ENCODE measurements around the gene SH3RF3.

SH3RF3 gene

GRCh38 chr2:109089602-109090300 lies 39.3 kb upstream of the SH3RF3 start:
- Histone ChIP-seq H2AFZ (no peak overlapping the region), H3K27me3 (ENCODE audit: control insufficient read depth, insufficient read depth, low read length) (no peaks in the 10 kb centered on the region), H3K27ac (no peak overlapping the region), H3K36me3 (ENCODE audit: control insufficient read depth, insufficient read depth, low read length) (no peaks in the 10 kb centered on the region), H3K79me2 (no peaks in the 10 kb centered on the region), H3K4me1 (no peaks in the 10 kb centered on the region), H3K4me2 (ENCODE audit: low read length) (no peak overlapping the region), H3K9me3 (ENCODE audit: control insufficient read depth, low read length) (no peaks in the 10 kb centered on the region), H3K4me3 (ENCODE audit: low read depth, low read length) (no peak overlapping the region), H3K9ac (no peak overlapping the region)
- TF ChIP-seq CTCF (IDR thresholded peaks at IDR 0.05) = no peak

GRCh38 chr2:109091526-109091925 lies 37.5 kb upstream of the SH3RF3 start:
- H3K36me3 ChIP-seq (ENCODE audit: control insufficient read depth, insufficient read depth, low read length) = no peaks in the 10 kb centered on the region
- no peak overlapping the region for H3K27ac ChIP-seq
- H3K9ac ChIP-seq = no peak overlapping the region
- H3K9me3 ChIP-seq (ENCODE audit: control insufficient read depth, low read length) = no peaks in the 10 kb centered on the region
- H3K4me1 ChIP-seq = no peaks in the 10 kb centered on the region
- no peaks in the 10 kb centered on the region for H3K79me2 ChIP-seq
- H3K4me2 ChIP-seq (ENCODE audit: low read length) = no peak overlapping the region
- no peak for TF ChIP-seq CTCF (IDR thresholded peaks at IDR 0.05)
- H3K27me3 ChIP-seq (ENCODE audit: control insufficient read depth, insufficient read depth, low read length) = no peaks in the 10 kb centered on the region
- no peak overlapping the region for H3K4me3 ChIP-seq (ENCODE audit: low read depth, low read length)
- no peak overlapping the region for H2AFZ ChIP-seq

- Histone ChIP-seq H3K4me1 (no peaks in the 10 kb centered on the region), H3K36me3 (ENCODE audit: control insufficient read depth, insufficient read depth, low read length) (no peaks in the 10 kb centered on the region), H3K27me3 (ENCODE audit: control insufficient read depth, insufficient read depth, low read length) (no peaks in the 10 kb centered on the region), H2AFZ (no peak overlapping the region), H3K4me3 (ENCODE audit: low read depth, low read length) (no peak overlapping the region), H3K9me3 (ENCODE audit: control insufficient read depth, low read length) (no peaks in the 10 kb centered on the region), H3K79me2 (no peaks in the 10 kb centered on the region), H3K27ac (no peak overlapping the region), H3K4me2 (ENCODE audit: low read length) (no peak overlapping the region), H3K9ac (no peak overlapping the region)
- no peak for TF ChIP-seq CTCF (IDR thresholded peaks at IDR 0.05)
Observed at GRCh38 chr2:109094144-109094543, 34.9 kb upstream of the SH3RF3 start.

- no peaks in the 10 kb centered on the region for H3K9me3 ChIP-seq (ENCODE audit: control insufficient read depth, low read length)
- H3K4me1 ChIP-seq = no peaks in the 10 kb centered on the region
- no peak overlapping the region for H2AFZ ChIP-seq
- no peaks in the 10 kb centered on the region for H3K27me3 ChIP-seq (ENCODE audit: control insufficient read depth, insufficient read depth, low read length)
- no peak overlapping the region for H3K9ac ChIP-seq
- no peak for TF ChIP-seq CTCF (IDR thresholded peaks at IDR 0.05)
- H3K79me2 ChIP-seq = no peaks in the 10 kb centered on the region
- H3K4me3 ChIP-seq (ENCODE audit: low read depth, low read length) = no peak overlapping the region
- H3K27ac ChIP-seq = no peak overlapping the region
- H3K36me3 ChIP-seq (ENCODE audit: control insufficient read depth, insufficient read depth, low read length) = no peaks in the 10 kb centered on the region
- H3K4me2 ChIP-seq (ENCODE audit: low read length) = no peak overlapping the region
Observed at GRCh38 chr2:109098251-109098920, 30.6 kb upstream of the SH3RF3 start.

GRCh38 chr2:109098921-109099273 lies 30.1 kb upstream of the SH3RF3 start:
- no peak overlapping the region for H3K4me2 ChIP-seq (ENCODE audit: low read length)
- H3K27ac ChIP-seq = no peak overlapping the region
- H3K79me2 ChIP-seq = no peaks in the 10 kb centered on the region
- H3K4me3 ChIP-seq (ENCODE audit: low read depth, low read length) = no peak overlapping the region
- H3K4me1 ChIP-seq = no peaks in the 10 kb centered on the region
- H3K9ac ChIP-seq = no peak overlapping the region
- H3K9me3 ChIP-seq (ENCODE audit: control insufficient read depth, low read length) = no peaks in the 10 kb centered on the region
- H3K27me3 ChIP-seq (ENCODE audit: control insufficient read depth, insufficient read depth, low read length) = no peaks in the 10 kb centered on the region
- H3K36me3 ChIP-seq (ENCODE audit: control insufficient read depth, insufficient read depth, low read length) = no peaks in the 10 kb centered on the region
- TF ChIP-seq CTCF (IDR thresholded peaks at IDR 0.05) = no peak
- no peak overlapping the region for H2AFZ ChIP-seq
